ENCODE measurements around the gene GGTA1. TPM values are rescaled to one million over a fixed set of nuclear protein-coding genes. Genes with fewer than 3 reads are reported as not detected.

Gene GGTA1
- total and polyA plus RNA-seq, 2 donors from 2014 or later, result 6.8 to 11.0 TPM

- no peak for FAIRE-seq
- TF ChIP-seq CTCF (IDR thresholded peaks at IDR 0.05; ENCODE audit: borderline replicate concordance, extremely low read depth, insufficient read depth), result peak; percentile 40
- Histone ChIP-seq H3K9me3 (ENCODE audit: control insufficient read depth in 2 of 3, insufficient read depth in 1 of 3, low read length in 3 of 3) (peaks cover 0 to 3% (median 0%) of the 10 kb centered on the region in 3 donors), H3K27me3 (ENCODE audit: control insufficient read depth, insufficient read depth, low read length) (no peaks in the 10 kb centered on the region), H3K9ac (ENCODE audit: low read length in 3 of 3) (no peak overlapping the region), H3K4me3 (ENCODE audit: low read length in 3 of 3) (peak overlapping the region in 2 of 3 donors; percentile 58 to 59), H3K27ac (ENCODE audit: low read depth in 2 of 2, low read length in 2 of 2) (peak overlapping the region in 1 of 2 donors; percentile 24), H3K36me3 (ENCODE audit: control insufficient read depth in 2 of 3, insufficient read depth in 3 of 3, low read length in 3 of 3) (no peaks in the 10 kb centered on the region), H3K4me1 (ENCODE audit: control insufficient read depth in 2 of 3, insufficient read depth in 2 of 3, low read depth in 1 of 3, low read length in 3 of 3) (peaks cover 0 to 16% (median 5%) of the 10 kb centered on the region in 3 donors)
- peak in 4 of 5 donors; percentile 70 to 93 (median 84) for DNase-seq
- intact Hi-C loops (cut with DNase I), result no loop called here
These were observed 1.5 kb downstream of the GGTA1 start for GRCh38 chr9:121498150-121498486.

GRCh38 chr9:121495976-121496375 lies 3.7 kb downstream of the GGTA1 start:
- TF ChIP-seq CTCF (IDR thresholded peaks at IDR 0.05; ENCODE audit: borderline replicate concordance, extremely low read depth, insufficient read depth), result no peak
- H3K27ac ChIP-seq (ENCODE audit: low read depth in 2 of 2, low read length in 2 of 2), result no peak overlapping the region
- H3K4me1 ChIP-seq (ENCODE audit: control insufficient read depth in 2 of 3, insufficient read depth in 2 of 3, low read depth in 1 of 3, low read length in 3 of 3), result peaks cover 0 to 16% (median 5%) of the 10 kb centered on the region in 3 donors
- no peak overlapping the region for H3K9ac ChIP-seq (ENCODE audit: low read length in 3 of 3)
- no peaks in the 10 kb centered on the region for H3K27me3 ChIP-seq (ENCODE audit: control insufficient read depth, insufficient read depth, low read length)
- no peaks in the 10 kb centered on the region for H3K36me3 ChIP-seq (ENCODE audit: control insufficient read depth in 2 of 3, insufficient read depth in 3 of 3, low read length in 3 of 3)
- intact Hi-C loops (cut with DNase I), result no loop called here
- DNase-seq (no peak), FAIRE-seq (no peak)
- no peak overlapping the region for H3K4me3 ChIP-seq (ENCODE audit: low read length in 3 of 3)
- peaks cover 0 to 3% (median 0%) of the 10 kb centered on the region in 3 donors for H3K9me3 ChIP-seq (ENCODE audit: control insufficient read depth in 2 of 3, insufficient read depth in 1 of 3, low read length in 3 of 3)

- Histone ChIP-seq H3K9me3 (ENCODE audit: control insufficient read depth in 2 of 3, insufficient read depth in 1 of 3, low read length in 3 of 3) (peaks cover 0 to 3% (median 0%) of the 10 kb centered on the region in 3 donors), H3K36me3 (ENCODE audit: control insufficient read depth in 2 of 3, insufficient read depth in 3 of 3, low read length in 3 of 3) (no peaks in the 10 kb centered on the region), H3K27ac (ENCODE audit: low read depth in 2 of 2, low read length in 2 of 2) (no peak overlapping the region), H3K4me1 (ENCODE audit: control insufficient read depth in 2 of 3, insufficient read depth in 2 of 3, low read depth in 1 of 3, low read length in 3 of 3) (peaks cover 0 to 9% (median 0%) of the 10 kb centered on the region in 3 donors), H3K4me3 (ENCODE audit: low read length in 3 of 3) (no peak overlapping the region), H3K9ac (ENCODE audit: low read length in 3 of 3) (no peak overlapping the region), H3K27me3 (ENCODE audit: control insufficient read depth, insufficient read depth, low read length) (no peaks in the 10 kb centered on the region)
- no peak for TF ChIP-seq CTCF (IDR thresholded peaks at IDR 0.05; ENCODE audit: borderline replicate concordance, extremely low read depth, insufficient read depth)
- intact Hi-C loops (cut with DNase I), result no loop called here
- no peak for DNase-seq
- no peak for FAIRE-seq
These were observed 5.5 kb downstream of the GGTA1 start for GRCh38 chr9:121494192-121494591.

- peaks cover 0 to under 1% (median 0%) of the 10 kb centered on the region in 3 donors for H3K4me1 ChIP-seq (ENCODE audit: control insufficient read depth in 2 of 3, insufficient read depth in 2 of 3, low read depth in 1 of 3, low read length in 3 of 3)
These were observed 8.5 kb downstream of the GGTA1 start for GRCh38 chr9:121491111-121491510.

More at GRCh38 chr9:121491111-121491510, 8.5 kb downstream of the GGTA1 start:
- Histone ChIP-seq H3K36me3 (ENCODE audit: control insufficient read depth in 2 of 3, insufficient read depth in 3 of 3, low read length in 3 of 3) (no peaks in the 10 kb centered on the region), H3K4me3 (ENCODE audit: low read length in 3 of 3) (no peak overlapping the region), H3K27ac (ENCODE audit: low read depth in 2 of 2, low read length in 2 of 2) (no peak overlapping the region), H3K9ac (ENCODE audit: low read length in 3 of 3) (no peak overlapping the region), H3K9me3 (ENCODE audit: control insufficient read depth in 2 of 3, insufficient read depth in 1 of 3, low read length in 3 of 3) (peaks cover 0 to 3% (median 0%) of the 10 kb centered on the region in 3 donors), H3K27me3 (ENCODE audit: control insufficient read depth, insufficient read depth, low read length) (no peaks in the 10 kb centered on the region)
- intact Hi-C loops (cut with DNase I), result no loop called here
- TF ChIP-seq CTCF (IDR thresholded peaks at IDR 0.05; ENCODE audit: borderline replicate concordance, extremely low read depth, insufficient read depth), result no peak
- DNase-seq, result no peak
- FAIRE-seq, result no peak

Measured in kidney (tissue), 14 donors.